Measurements from ENCODE around the gene HOXB2.

DNA sequence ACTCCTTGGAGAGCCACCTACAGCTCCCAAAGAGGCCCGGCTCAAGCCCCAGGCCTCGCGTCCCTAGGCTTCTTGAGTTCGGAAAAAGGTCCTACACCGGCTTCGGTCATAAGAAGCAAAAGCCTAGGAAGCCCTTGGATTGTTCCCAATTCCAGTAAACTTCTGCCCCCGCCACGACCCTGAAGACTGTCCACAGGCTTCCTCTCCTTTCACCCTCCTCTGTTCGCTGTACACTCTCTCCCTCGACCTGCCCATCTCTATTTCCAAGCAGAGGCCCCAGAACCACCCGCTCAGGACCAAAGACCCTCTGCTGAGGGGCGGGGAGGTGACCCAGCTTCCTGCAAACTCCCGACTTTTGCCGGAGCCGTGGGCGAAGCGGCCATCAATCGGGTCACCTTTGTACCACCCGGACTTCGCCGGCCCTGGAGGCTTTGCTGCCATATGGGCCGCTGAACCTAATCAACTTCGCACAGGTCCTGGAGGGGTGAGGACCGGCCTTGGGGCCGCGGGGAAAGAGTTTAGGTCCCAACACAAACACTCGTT, 2.7 kb downstream of the HOXB2 start:
- TF ChIP-seq JUN (CRISPR knock-in tag; IDR thresholded peaks at IDR 0.05) (no peak), CTCF (IDR thresholded peaks at IDR 0.05) (no peak), ESRRA (CRISPR knock-in tag; IDR thresholded peaks at IDR 0.05; ENCODE audit: borderline replicate concordance) (no peak), ZMAT4 (CRISPR knock-in tag; IDR thresholded peaks at IDR 0.05) (no peak), TEAD4 (CRISPR knock-in tag; IDR thresholded peaks at IDR 0.05) (no peak)

Measured in WTC11 (cell line).